K562 (cell line): ENCODE data around the gene YES1. TPM values are rescaled to one million over a fixed set of nuclear protein-coding genes. Genes with fewer than 3 reads are reported as not detected.
A peak's percentile ranks its signal among the peaks of the same experiment; 100 is the strongest.

Experiments used
- EP400 ChIP-seq: fragments of 450-650 bp; IDR thresholded peaks from 2 replicates; pipeline ENCODE4 v1.6.1; 2017; ENCODE audit warnings: antibody characterized with exemption, mild to moderate bottlenecking, moderate library complexity
- HMG20B ChIP-seq: fragments of 250-450 bp; sonication (Bioruptor Pico); IDR thresholded peaks from 2 replicates; pipeline ENCODE4 v1.5.0; 2021; ENCODE audit warnings: mild to moderate bottlenecking
- KAT7 ChIP-seq: sonication (generic); formaldehyde crosslinking; IDR thresholded peaks from 2 replicates; pipeline ENCODE4 v1.8.0; 2022; ENCODE audit warnings: missing genetic modification reagents, mild to moderate bottlenecking, borderline replicate concordance
- NFIX ChIP-seq: fragments of 250-450 bp; sonication (Bioruptor Pico); IDR thresholded peaks from 2 replicates; pipeline ENCODE4 v1.4.0; 2020; ENCODE audit warnings: low read depth, mild to moderate bottlenecking, moderate library complexity
- PHTF2 ChIP-seq: fragments of 250-450 bp; sonication (Bioruptor Pico); IDR thresholded peaks from 2 replicates; pipeline ENCODE4 v1.5.0; 2021; ENCODE audit warnings: mild to moderate bottlenecking
- PRDM10 ChIP-seq: fragments of 450-650 bp; IDR thresholded peaks from 2 replicates; pipeline ENCODE4 v1.6.1; 2018; ENCODE audit not compliant: partially characterized antibody
- PREB ChIP-seq: sonication (generic); formaldehyde crosslinking; IDR thresholded peaks from 2 replicates; pipeline ENCODE4 v1.8.1; 2023; ENCODE audit warnings: mild to moderate bottlenecking, missing genetic modification reagents
- RFX1 ChIP-seq: fragments of 450-650 bp; IDR thresholded peaks from 2 replicates; pipeline ENCODE4 v1.6.1; 2016; ENCODE audit warnings: mild to moderate bottlenecking, moderate library complexity
- ZNF347 ChIP-seq: fragments of 450-650 bp; formaldehyde crosslinking; IDR thresholded peaks from 2 replicates; pipeline ENCODE4 v1.4.0; 2020; ENCODE audit warnings: low read depth, mild to moderate bottlenecking, moderate library complexity
- polyA plus RNA-seq, 8 experiments: library from polyadenylated mRNA; depleted of rRNA in 4 of 8; stranded (reverse) in 5 of 8; unstranded in 3 of 8; fragments of >200 nt; fragmentation: Nextera tagmentation in 2 of 8; fragmentation: Illumina TruSeq in 1 of 8; extraction: Ambion mirVana in 2 of 8; extraction: Trizol in 1 of 8; gene quantifications; 2 replicates each; pipeline versions ENCODE4 v1.2.1 to v1.2.3, GENCODE V29; 2011 to 2014; ENCODE audit warnings: inconsistent platforms in 1 of 8, missing spikeins in 1 of 8
- total RNA-seq, 7 experiments: library from RNA; depleted of rRNA in 6 of 7; stranded (reverse); fragments of >200 nt in 6 of 7; fragmentation: Illumina TruSeq in 2 of 7; extraction: Trizol in 2 of 7; gene quantifications; 2 replicates each; pipeline versions ENCODE4 v1.2.1 to v1.2.3, GENCODE V29; 2011 to 2021; ENCODE audit warnings: low replicate concordance in 1 of 7
- TF ChIP-seq, protein P1 (sequence below): IDR thresholded peaks from 2 replicates; pipeline ENCODE4 v1.6.1; 2016; ENCODE audit warnings: missing genetic modification characterization, missing compliant biosample characterization
- TF ChIP-seq, protein P2 (sequence below), 2 experiments: fragments of 450-650 bp in 1 of 2; sonication (generic) in 1 of 2; formaldehyde crosslinking in 1 of 2; IDR thresholded peaks; 2 replicates each; pipeline versions ENCODE4 v1.7.1 to v1.9.0; 2016 to 2022; ENCODE audit warnings: inconsistent platforms in 1 of 2, mild to moderate bottlenecking in 1 of 2, missing genetic modification reagents in 1 of 2

Gene YES1
- total and polyA plus RNA-seq, 9 of the 15 experiments (the other 6 are each of a cell fraction or from before 2014, with no cell fraction given) = 37.2 to 115 (median 77.7) TPM

- no peak for TF ChIP-seq HMG20B (CRISPR knock-in tag)
- peak; percentile 20; the same call in 1 of the 2 replicates for TF ChIP-seq KAT7 (CRISPR knock-in tag)
- 0 out of 2 replicates have a peak, but pooled peaks have one; percentile 4 for TF ChIP-seq RFX1
- no peak for TF ChIP-seq PHTF2
- no peak for TF ChIP-seq NFIX (CRISPR knock-in tag)
- TF ChIP-seq ZNF347 (CRISPR knock-in tag) = no peak
- peak; percentile 64 for TF ChIP-seq PRDM10
- TF ChIP-seq, protein P1, sequence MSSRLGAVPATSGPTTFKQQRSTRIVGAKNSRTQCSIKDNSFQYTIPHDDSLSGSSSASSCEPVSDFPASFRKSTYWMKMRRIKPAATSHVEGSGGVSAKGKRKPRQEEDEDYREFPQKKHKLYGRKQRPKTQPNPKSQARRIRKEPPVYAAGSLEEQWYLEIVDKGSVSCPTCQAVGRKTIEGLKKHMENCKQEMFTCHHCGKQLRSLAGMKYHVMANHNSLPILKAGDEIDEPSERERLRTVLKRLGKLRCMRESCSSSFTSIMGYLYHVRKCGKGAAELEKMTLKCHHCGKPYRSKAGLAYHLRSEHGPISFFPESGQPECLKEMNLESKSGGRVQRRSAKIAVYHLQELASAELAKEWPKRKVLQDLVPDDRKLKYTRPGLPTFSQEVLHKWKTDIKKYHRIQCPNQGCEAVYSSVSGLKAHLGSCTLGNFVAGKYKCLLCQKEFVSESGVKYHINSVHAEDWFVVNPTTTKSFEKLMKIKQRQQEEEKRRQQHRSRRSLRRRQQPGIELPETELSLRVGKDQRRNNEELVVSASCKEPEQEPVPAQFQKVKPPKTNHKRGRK = peak; percentile 25
- TF ChIP-seq, protein P2, sequence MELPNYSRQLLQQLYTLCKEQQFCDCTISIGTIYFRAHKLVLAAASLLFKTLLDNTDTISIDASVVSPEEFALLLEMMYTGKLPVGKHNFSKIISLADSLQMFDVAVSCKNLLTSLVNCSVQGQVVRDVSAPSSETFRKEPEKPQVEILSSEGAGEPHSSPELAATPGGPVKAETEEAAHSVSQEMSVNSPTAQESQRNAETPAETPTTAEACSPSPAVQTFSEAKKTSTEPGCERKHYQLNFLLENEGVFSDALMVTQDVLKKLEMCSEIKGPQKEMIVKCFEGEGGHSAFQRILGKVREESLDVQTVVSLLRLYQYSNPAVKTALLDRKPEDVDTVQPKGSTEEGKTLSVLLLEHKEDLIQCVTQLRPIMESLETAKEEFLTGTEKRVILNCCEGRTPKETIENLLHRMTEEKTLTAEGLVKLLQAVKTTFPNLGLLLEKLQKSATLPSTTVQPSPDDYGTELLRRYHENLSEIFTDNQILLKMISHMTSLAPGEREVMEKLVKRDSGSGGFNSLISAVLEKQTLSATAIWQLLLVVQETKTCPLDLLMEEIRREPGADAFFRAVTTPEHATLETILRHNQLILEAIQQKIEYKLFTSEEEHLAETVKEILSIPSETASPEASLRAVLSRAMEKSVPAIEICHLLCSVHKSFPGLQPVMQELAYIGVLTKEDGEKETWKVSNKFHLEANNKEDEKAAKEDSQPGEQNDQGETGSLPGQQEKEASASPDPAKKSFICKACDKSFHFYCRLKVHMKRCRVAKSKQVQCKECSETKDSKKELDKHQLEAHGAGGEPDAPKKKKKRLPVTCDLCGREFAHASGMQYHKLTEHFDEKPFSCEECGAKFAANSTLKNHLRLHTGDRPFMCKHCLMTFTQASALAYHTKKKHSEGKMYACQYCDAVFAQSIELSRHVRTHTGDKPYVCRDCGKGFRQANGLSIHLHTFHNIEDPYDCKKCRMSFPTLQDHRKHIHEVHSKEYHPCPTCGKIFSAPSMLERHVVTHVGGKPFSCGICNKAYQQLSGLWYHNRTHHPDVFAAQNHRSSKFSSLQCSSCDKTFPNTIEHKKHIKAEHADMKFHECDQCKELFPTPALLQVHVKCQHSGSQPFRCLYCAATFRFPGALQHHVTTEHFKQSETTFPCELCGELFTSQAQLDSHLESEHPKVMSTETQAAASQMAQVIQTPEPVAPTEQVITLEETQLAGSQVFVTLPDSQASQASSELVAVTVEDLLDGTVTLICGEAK (IDR thresholded peaks at IDR 0.05) = peak; percentile 37; the same call in 1 of the 2 replicates
- TF ChIP-seq, protein P2 (CRISPR knock-in tag; IDR thresholded peaks at IDR 0.05) = no peak
- peak; percentile 25; the same call in 1 of the 2 replicates for TF ChIP-seq EP400
- no peak for TF ChIP-seq PREB
These were observed 70.0 kb downstream of the YES1 start (continued) for GRCh38 chr18:741931-742512.
